HEK293 (cell line): Measurements from ENCODE around the gene REG3A.

Experiments
- SCRT2 ChIP-seq: fragments of 450-650 bp; formaldehyde crosslinking; IDR thresholded peaks from 2 replicates; pipeline ENCODE4 v1.5.1; 2016; ENCODE audit warnings: missing biosample characterization, missing genetic modification characterization
- TF ChIP-seq, protein P1 (sequence below): fragments of 450-650 bp; formaldehyde crosslinking; IDR thresholded peaks from 2 replicates; pipeline ENCODE4 v1.5.1; 2016; ENCODE audit warnings: missing biosample characterization, missing genetic modification characterization

DNA sequence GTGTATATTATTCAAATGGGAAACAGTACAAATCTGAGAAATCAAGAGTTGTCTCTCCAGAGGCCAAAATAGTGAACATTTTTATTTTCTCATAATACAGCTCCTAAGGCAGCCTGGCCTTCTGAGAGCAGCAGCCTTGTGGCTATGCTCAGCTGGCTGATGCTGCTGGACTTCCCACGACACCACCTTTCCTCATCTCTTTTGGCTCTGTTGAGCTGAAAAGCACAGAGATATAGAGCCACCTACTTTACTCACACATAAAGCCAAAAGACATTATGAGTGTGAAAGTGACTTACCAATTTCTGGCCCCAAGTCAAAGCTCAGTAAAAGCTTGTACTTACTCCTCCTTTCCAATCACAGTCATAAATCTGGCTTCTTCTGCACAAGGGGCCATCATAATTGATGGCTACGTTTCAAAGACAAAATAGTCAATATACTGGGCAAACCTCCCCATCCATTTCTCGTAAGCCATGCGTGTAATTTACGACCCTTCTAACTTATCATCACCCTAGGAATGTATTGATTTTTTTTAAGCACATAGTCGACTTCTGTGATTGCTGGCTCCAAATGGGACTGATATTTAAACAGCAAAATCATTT is 18.6 kb upstream of the REG3A start:
- TF ChIP-seq, protein P1, sequence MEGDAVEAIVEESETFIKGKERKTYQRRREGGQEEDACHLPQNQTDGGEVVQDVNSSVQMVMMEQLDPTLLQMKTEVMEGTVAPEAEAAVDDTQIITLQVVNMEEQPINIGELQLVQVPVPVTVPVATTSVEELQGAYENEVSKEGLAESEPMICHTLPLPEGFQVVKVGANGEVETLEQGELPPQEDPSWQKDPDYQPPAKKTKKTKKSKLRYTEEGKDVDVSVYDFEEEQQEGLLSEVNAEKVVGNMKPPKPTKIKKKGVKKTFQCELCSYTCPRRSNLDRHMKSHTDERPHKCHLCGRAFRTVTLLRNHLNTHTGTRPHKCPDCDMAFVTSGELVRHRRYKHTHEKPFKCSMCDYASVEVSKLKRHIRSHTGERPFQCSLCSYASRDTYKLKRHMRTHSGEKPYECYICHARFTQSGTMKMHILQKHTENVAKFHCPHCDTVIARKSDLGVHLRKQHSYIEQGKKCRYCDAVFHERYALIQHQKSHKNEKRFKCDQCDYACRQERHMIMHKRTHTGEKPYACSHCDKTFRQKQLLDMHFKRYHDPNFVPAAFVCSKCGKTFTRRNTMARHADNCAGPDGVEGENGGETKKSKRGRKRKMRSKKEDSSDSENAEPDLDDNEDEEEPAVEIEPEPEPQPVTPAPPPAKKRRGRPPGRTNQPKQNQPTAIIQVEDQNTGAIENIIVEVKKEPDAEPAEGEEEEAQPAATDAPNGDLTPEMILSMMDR (tag by site-specific recombination) = no peak
- no peak for TF ChIP-seq SCRT2 (tag by site-specific recombination)
